GM20000 (cell line): ENCODE data around the gene ABCF1.
"Not testable (repeated sequence)": the region's sequence is repeated elsewhere in the genome, so short reads cannot be mapped to it uniquely, and the experiment has no call there.

Experiments
- DNase-seq: peaks from one replicate; pipeline ENCODE4 v3.0.0; 2012; ENCODE audit warnings: low spot score
- TF ChIP-seq, protein P1 (sequence below): IDR thresholded peaks from 2 replicates; pipeline ENCODE4 v1.5.1; 2012; ENCODE audit warnings: mild to moderate bottlenecking, control low read depth; ENCODE audit errors: extremely low read depth, missing control alignments

The ABCF1 gene

DNA sequence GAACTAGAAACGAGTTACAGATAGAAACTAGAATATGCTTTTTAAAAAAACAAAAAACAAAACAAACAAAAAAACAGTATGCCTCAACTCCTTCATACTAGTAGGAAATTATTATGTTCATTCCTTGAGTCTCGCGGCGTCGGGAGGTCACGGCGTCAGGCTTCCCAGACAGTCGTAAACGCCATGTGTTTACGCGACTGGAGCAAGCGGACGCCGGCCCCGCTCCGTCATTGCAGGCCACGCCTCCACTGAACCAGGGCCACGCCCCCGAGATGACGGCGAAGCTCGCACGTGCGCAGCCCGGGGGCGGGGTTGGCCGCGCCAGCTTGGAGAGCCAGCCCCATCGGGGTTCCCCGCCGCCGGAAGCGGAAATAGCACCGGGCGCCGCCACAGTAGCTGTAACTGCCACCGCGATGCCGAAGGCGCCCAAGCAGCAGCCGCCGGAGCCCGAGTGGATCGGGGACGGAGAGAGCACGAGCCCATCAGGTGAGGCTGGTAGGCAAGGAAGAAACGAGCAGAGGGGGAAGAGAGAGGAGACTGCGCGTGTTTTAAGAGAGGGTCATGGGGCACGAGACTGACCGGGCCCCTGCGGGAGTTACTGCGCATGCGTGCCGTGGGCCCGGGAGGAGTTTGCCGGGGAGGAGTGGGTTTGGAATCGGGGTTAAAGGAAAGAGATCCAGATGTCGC lies at the start of gene ABCF1:
Gene ABCF1 (plus strand): TSS at position 368 of the 687 bp plus-strand sequence. CDS start 46 bp downstream, at position 414.
- TF ChIP-seq, protein P1, sequence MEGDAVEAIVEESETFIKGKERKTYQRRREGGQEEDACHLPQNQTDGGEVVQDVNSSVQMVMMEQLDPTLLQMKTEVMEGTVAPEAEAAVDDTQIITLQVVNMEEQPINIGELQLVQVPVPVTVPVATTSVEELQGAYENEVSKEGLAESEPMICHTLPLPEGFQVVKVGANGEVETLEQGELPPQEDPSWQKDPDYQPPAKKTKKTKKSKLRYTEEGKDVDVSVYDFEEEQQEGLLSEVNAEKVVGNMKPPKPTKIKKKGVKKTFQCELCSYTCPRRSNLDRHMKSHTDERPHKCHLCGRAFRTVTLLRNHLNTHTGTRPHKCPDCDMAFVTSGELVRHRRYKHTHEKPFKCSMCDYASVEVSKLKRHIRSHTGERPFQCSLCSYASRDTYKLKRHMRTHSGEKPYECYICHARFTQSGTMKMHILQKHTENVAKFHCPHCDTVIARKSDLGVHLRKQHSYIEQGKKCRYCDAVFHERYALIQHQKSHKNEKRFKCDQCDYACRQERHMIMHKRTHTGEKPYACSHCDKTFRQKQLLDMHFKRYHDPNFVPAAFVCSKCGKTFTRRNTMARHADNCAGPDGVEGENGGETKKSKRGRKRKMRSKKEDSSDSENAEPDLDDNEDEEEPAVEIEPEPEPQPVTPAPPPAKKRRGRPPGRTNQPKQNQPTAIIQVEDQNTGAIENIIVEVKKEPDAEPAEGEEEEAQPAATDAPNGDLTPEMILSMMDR, result no peak
- DNase-seq, result peak; percentile 96

DNA sequence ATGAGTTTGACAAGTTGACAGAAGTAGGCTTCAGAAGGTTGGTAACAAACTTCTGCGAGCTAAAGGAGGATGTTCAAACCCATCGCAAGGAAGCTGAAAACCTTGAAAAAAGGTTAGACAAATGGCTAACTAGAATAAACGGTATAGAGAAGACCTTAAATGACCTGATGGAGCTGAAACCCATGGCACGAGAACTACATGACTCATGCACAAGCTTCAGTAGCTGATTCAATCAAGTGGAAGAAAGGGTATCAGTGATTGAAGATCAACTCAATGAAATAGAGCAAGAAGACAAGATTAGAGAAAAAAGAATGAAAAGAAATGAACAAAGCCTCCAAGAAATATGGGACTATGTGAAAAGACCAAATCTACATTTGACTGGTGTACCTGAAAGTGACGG lies 49.3 kb upstream of the ABCF1 start:
- DNase-seq, result not testable (repeated sequence)

DNA sequence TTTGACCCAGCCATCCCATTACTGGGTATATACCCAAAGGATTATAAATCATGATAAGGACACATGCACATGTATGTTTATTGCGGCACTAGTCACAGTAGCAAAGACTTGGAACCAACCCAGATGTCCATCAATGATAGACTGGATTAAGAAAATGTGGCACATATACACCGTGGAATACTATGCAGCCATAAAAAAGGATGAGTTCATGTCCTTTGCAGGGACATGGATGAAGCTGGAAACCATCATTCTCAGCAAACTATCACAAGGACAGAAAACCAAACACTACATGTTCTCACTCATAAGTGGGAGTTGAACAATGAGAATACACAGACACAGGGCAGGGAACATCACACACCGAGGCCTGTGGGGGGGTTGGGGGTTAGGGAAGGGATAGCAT lies 44.8 kb upstream of the ABCF1 start:
- DNase-seq, result not testable (repeated sequence)

DNA sequence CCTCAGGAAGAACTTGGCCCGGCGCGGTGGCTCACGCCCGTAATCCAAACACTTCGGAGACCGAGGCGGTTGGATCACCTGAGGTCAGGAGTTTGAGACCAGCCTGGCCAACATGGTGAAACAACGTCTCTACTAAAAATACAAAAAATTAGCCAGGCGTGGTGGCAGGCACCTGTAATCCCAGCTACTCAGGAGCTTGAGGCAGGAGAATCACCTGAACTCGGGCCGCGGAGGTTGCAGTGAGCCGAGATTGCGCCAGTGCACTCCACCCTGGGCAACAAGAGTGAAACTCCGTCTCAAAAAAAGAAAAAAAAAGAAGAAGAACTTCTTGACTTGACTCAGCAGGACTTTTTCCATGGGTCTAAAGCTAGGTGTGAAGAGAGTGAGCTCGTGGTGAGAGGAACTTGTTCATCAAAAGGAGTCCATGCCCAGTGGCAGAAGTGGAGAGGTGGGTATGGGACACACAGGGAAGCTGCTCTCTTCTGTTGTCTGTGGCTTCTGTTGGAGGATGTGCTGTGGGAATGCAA lies 41.8 kb upstream of the ABCF1 start:
- DNase-seq, result peak; percentile 40

DNA sequence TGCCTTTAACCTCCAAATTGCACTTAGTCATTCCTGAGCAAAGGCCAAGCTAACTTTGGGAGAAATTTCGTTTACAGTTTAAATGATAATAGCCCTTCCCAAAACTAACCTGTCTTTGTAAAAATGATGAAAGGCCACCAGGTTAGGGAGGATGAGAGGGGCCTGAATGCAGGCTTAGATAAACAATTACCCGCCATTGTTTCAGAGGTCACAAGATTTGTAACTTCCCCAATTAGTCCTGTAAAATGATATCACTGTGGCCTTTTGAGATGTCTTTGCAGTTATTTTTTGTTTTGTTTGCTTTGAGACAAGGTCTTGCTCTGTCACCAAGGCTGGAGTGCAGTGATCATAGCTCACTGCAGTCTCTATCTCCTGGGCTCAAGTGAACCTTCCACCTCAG lies 41.2 kb upstream of the ABCF1 start:
- TF ChIP-seq, protein P1, result no peak
- no peak for DNase-seq

DNA sequence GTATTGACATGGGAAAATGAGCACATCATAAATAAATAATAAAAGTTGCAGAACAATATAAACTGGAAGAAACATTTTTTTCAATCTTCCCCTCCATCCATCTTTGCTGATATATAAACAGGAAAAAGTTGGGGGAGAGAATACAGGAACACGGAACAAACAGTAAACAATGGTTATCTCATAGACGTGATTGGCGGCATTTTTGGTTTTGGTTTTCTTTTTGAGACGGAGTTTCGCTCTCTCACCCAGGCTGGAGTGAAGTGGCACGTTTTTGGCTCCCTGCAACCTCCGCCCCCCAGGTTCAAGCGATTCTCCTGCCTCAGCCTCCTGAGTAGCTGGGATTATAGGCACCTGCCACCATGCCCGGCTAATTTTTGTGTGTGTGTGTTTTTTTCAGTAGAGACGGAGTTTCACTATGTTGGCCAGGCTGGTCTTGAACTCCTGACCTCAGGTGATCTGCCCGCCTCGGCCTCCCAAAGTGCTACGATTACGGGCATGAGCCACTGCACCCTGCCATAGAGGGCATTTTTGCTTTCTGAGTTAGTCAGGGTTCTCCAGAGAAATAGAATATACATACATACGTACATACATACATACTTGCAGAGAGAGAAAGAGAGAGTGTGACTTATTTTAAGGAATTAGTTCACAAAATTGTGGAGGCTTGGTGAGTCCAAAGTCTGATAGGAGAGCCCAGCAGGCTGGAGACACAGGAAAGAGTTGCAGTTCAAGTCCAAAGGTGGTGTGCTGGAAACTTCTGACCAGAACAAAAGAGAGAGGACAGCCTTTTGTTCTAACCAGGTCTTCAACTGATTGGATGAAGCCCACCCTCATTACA lies 37.6 kb upstream of the ABCF1 start:
- DNase-seq, result no peak
- TF ChIP-seq, protein P1, result no peak

DNA sequence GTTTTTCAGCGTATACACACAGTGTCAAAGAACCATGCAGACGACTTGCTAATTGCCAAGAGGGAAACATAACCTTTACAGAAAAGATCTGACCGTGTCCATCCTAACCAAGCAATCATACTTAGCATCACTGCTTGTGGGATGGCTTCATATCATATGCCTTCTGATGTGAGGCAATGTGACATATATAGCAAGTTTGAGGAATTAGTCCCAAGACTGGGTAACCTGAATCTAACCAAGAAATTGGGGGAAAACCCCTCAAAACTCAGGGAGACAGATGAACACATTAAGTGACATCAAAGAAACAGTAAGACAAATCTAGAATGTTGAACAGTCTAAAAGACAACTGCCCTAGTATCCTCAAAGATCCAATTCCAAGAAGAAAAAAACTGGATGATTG lies 33.3 kb upstream of the ABCF1 start:
- DNase-seq, result no peak
- TF ChIP-seq, protein P1, result no peak

DNA sequence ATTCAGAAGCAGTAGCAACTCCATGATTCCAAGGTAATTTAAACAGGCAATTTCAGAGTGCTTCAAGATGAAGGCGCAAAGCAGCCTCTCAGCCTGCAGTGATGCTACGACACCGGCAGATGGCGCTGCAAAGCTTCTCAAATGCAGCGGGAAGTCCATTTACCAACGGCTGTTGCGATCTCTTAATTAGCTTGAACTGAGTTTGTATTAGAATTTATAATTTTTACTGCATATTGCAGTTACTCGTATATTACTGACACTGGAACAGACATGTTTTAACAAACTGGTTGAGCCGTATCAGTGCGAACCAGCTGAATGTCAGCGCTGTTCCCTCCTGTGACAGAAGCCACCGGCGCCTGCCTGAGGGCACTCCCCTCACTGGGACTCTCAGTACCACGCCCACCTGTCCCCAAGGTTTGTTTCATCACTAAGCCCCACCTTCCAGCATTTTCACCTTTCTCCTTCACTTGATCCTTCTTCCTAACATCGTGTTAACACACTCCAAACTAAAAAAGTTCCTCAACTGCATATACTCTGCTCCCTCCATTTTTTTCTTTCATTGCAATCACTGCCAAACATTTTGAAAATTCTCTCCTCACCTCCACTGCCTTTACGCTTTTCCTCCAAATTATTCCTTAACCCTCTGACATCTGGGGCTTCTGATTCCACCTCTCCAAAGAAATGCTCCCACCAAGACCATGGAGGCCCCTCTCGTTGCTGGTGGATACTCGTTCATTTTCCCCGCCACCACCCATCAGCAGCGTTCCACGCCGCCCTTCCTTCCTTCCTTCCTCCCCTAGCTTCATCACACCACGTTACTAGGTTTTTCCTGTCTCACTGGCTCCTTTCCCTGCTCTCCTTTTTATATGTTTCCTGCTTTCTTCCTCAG lies 29.5 kb upstream of the ABCF1 start:
- TF ChIP-seq, protein P1, result peak; percentile 99

More for the DNA sequence above, 29.5 kb upstream of the ABCF1 start:
- peak; percentile 69 for DNase-seq
